Activated T-cell treated with anti-CD3 and anti-CD28 coated beads, Interleukin-2, amount 50 U/mL, for 24 hours (primary cell): Measurements from ENCODE around the gene KRTAP10-7.
"Not testable (repeated sequence)": the region's sequence is repeated elsewhere in the genome, so short reads cannot be mapped to it uniquely, and the experiment has no call there.

ENCODE experiments used
- DNase-seq: peaks from one replicate; pipeline ENCODE4 v3.0.0-alpha.2; 2020
- H3K27ac Mint-ChIP-seq: 2 replicates; pipeline ENCODE4 v1.8.0; 2020; ENCODE audit warnings: mild to moderate bottlenecking, mixed read lengths
- H3K27me3 Mint-ChIP-seq: 2 replicates; pipeline ENCODE4 v1.8.0; 2020; ENCODE audit warnings: mixed read lengths
- H3K36me3 Mint-ChIP-seq: 2 replicates; pipeline ENCODE4 v1.8.0; 2020; ENCODE audit warnings: low read depth, mixed read lengths
- H3K4me1 Mint-ChIP-seq: 2 replicates; pipeline ENCODE4 v1.8.0; 2020; ENCODE audit warnings: low read depth, mixed read lengths
- H3K4me3 Mint-ChIP-seq: 2 replicates; pipeline ENCODE4 v1.8.0; 2020; ENCODE audit warnings: mild to moderate bottlenecking, moderate library complexity, mixed read lengths
- H3K9me3 Mint-ChIP-seq: 2 replicates; pipeline ENCODE4 v1.8.0; 2020; ENCODE audit warnings: mixed read lengths

Gene KRTAP10-7

GRCh38 chr21:44637851-44638348 is 37.5 kb downstream of the KRTAP10-7 start:
- H3K9me3 Mint-ChIP-seq = peaks cover 20% of the 10 kb centered on the region
- H3K27ac Mint-ChIP-seq, H3K4me3 Mint-ChIP-seq, H3K4me1 Mint-ChIP-seq, H3K27me3 Mint-ChIP-seq, H3K36me3 Mint-ChIP-seq, DNase-seq: not testable (repeated sequence)

- not testable (repeated sequence) for DNase-seq, H3K27ac Mint-ChIP-seq, H3K4me1 Mint-ChIP-seq, H3K4me3 Mint-ChIP-seq, H3K36me3 Mint-ChIP-seq, H3K27me3 Mint-ChIP-seq
- H3K9me3 Mint-ChIP-seq = peaks cover 24% of the 10 kb centered on the region
Observed at GRCh38 chr21:44638506-44639330, 38.3 kb downstream of the KRTAP10-7 start.

DNA sequence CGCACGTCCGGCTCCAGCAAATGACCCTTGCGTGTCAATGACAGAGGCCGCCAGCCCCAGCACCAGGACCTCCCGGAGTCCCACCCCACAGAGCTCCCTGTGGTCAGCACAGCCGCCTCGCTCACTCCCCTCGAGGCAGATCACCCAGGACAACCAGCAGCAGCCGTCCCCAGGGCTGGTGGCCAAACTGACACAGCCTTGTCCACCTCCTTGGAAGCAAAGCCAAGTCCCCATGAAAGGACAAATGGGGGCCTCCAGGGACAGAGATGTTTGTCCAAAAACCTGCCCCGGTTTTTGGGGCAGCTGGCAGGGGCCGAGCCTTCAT is 38.9 kb downstream of the KRTAP10-7 start:
- H3K27me3 Mint-ChIP-seq = peaks cover 9% of the 10 kb centered on the region
- H3K9me3 Mint-ChIP-seq = peaks cover 30% of the 10 kb centered on the region
- H3K27ac Mint-ChIP-seq = no peak overlapping the region
- H3K36me3 Mint-ChIP-seq = peaks cover 2% of the 10 kb centered on the region
- no peak overlapping the region for H3K4me3 Mint-ChIP-seq
- H3K4me1 Mint-ChIP-seq = no peaks in the 10 kb centered on the region
- DNase-seq = no peak

- H3K9me3 Mint-ChIP-seq = peaks cover 40% of the 10 kb centered on the region
- no peak for DNase-seq
- no peak overlapping the region for H3K27ac Mint-ChIP-seq
- H3K4me3 Mint-ChIP-seq = no peak overlapping the region
- H3K27me3 Mint-ChIP-seq = peaks cover 9% of the 10 kb centered on the region
- peaks cover 8% of the 10 kb centered on the region for H3K36me3 Mint-ChIP-seq
- no peaks in the 10 kb centered on the region for H3K4me1 Mint-ChIP-seq
Observed at GRCh38 chr21:44640761-44641160, 40.4 kb downstream of the KRTAP10-7 start.

DNA sequence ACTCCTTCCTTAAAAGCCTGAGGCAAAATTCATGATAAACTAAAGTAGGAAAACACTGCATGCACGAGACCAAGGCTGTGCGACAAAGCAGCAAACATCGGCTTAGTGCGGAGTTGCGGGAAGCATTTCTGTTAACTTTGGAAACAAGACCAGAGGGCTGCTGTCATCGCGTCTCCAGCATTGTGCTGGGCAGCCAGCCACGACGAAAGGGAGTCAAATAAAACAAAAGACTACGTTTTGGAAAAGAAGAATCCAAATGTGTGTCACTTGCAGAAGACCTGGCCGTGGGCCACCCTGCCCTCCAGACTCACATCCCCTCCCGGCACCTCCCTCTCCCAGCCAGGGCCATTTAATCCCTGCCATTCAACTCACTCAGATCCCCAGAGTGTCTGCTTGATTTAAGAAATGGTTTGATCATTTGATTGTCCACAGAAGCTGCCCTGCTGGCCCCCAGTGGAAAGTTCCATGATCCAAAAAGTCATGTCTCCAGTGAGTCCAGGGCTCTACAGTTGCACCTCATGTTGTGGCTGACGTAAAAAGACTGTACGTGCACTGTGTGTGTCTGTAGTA is 43.4 kb downstream of the KRTAP10-7 start:
- no peak for DNase-seq
- Mint-ChIP-seq H3K9me3 (peaks cover 40% of the 10 kb centered on the region), H3K36me3 (peaks cover 8% of the 10 kb centered on the region), H3K4me3 (no peak overlapping the region), H3K27ac (no peak overlapping the region), H3K4me1 (no peaks in the 10 kb centered on the region), H3K27me3 (peaks cover 5% of the 10 kb centered on the region)

- DNase-seq = no peak
- no peak overlapping the region for H3K4me3 Mint-ChIP-seq
- H3K27me3 Mint-ChIP-seq = peaks cover 3% of the 10 kb centered on the region
- peaks cover 39% of the 10 kb centered on the region for H3K9me3 Mint-ChIP-seq
- no peaks in the 10 kb centered on the region for H3K4me1 Mint-ChIP-seq
- peaks cover 8% of the 10 kb centered on the region for H3K36me3 Mint-ChIP-seq
- no peak overlapping the region for H3K27ac Mint-ChIP-seq
Observed at GRCh38 chr21:44644878-44645277, 44.5 kb downstream of the KRTAP10-7 start.

GRCh38 chr21:44646366-44647221 is 46.2 kb downstream of the KRTAP10-7 start, which contains the start of gene KRTAP10-11:
KRTAP10-11 (plus strand) TSS chr21:44646414; CDS start chr21:44646459, 45 bp downstream.
- H3K27ac Mint-ChIP-seq, DNase-seq, H3K36me3 Mint-ChIP-seq, H3K27me3 Mint-ChIP-seq, H3K4me1 Mint-ChIP-seq, H3K4me3 Mint-ChIP-seq: not testable (repeated sequence)
- peaks cover 30% of the 10 kb centered on the region for H3K9me3 Mint-ChIP-seq

- Mint-ChIP-seq H3K9me3 (peaks cover 28% of the 10 kb centered on the region), H3K27ac (no peak overlapping the region), H3K36me3 (peaks cover 8% of the 10 kb centered on the region), H3K4me3 (no peak overlapping the region), H3K4me1 (no peaks in the 10 kb centered on the region), H3K27me3 (no peaks in the 10 kb centered on the region)
- no peak for DNase-seq
Observed at GRCh38 chr21:44647222-44647552, 46.8 kb downstream of the KRTAP10-7 start.

DNA sequence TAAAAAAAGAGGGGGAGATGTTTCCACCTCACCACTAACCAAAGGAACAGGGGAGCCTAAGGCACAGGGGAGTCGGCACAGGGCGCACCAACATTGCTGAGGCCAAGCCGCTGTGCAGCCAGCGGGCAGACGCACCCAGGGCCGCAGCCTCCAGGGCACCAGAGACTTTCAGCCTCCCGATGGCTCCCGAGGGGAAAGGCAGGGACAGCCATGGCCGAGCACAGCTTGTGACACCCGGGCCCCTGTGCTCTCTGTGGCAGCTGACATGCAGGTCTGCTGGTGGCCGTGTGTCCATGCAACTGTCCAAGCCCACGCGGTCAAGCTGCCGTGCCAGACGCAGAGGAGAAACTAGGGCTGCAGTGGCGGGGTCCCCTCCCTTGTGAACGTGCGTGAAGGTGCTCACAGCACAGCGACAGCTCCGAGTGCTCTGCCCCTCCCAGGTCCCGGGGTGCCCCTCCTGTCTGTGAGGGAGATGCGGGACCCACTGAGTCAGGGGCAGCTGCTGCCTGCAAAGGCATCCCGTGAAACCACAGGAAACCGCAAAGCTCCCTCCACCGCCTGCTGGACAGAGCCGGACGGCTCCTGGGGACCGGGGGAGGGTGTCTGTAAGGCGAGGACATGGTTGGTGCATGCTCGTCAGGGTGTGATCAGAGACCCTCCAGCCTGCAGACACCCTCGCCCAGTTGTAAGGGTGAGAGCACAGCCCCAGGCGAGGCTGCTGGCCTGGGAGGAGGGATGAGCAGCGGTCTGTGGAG is 48.3 kb downstream of the KRTAP10-7 start:
- H3K27ac Mint-ChIP-seq = no peak overlapping the region

GRCh38 chr21:44649521-44650100 is 49.2 kb downstream of the KRTAP10-7 start:
- Mint-ChIP-seq H3K4me1 (peaks cover 12% of the 10 kb centered on the region), H3K9me3 (peaks cover 10% of the 10 kb centered on the region), H3K27me3 (no peaks in the 10 kb centered on the region), H3K27ac (no peak overlapping the region), H3K36me3 (peaks cover 5% of the 10 kb centered on the region), H3K4me3 (no peak overlapping the region)
- DNase-seq = no peak

More for the DNA sequence above, 48.3 kb downstream of the KRTAP10-7 start:
- H3K4me1 Mint-ChIP-seq = peaks cover 3% of the 10 kb centered on the region
- DNase-seq = no peak
- H3K27me3 Mint-ChIP-seq = no peaks in the 10 kb centered on the region
- H3K36me3 Mint-ChIP-seq = peaks cover 8% of the 10 kb centered on the region
- H3K4me3 Mint-ChIP-seq = no peak overlapping the region
- H3K9me3 Mint-ChIP-seq = peaks cover 18% of the 10 kb centered on the region

DNA sequence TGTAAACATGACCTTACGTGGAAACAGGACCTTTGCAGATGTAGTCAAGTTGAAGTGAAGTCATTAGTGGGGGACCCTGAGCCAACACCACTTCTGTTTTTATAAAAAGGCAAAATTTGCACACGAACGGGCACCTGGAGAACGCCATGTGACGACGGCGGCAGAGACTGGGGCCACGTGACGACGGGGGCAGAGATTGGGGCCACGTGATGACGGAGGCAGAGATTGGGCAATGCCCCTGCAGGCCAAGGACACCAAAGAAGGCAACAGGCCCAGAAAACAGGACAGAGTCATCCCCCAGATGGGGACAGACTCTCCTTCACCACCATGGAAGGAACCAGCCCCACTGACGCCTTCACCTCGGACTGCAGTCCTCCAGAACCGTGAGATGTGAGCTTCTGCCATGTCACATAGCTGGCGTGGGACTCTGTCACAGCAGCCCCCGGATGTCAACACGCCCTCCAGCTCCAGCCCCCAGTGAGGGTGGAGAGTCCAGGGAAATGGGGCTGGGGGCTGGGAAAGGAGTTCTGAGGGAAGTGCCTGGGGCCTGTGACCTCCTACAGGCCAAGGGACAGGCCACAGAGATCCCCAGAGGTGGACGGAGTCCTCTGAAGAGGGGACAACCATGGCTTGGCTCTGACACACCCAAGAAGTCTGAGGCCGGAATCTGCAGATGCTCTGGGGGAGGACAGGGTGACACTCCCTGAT is 50.0 kb downstream of the KRTAP10-7 start:
- Mint-ChIP-seq H3K27ac (no peak overlapping the region), H3K27me3 (no peaks in the 10 kb centered on the region), H3K9me3 (peaks cover 8% of the 10 kb centered on the region), H3K4me1 (peaks cover 19% of the 10 kb centered on the region), H3K36me3 (no peaks in the 10 kb centered on the region), H3K4me3 (no peak overlapping the region)
- no peak for DNase-seq

DNA sequence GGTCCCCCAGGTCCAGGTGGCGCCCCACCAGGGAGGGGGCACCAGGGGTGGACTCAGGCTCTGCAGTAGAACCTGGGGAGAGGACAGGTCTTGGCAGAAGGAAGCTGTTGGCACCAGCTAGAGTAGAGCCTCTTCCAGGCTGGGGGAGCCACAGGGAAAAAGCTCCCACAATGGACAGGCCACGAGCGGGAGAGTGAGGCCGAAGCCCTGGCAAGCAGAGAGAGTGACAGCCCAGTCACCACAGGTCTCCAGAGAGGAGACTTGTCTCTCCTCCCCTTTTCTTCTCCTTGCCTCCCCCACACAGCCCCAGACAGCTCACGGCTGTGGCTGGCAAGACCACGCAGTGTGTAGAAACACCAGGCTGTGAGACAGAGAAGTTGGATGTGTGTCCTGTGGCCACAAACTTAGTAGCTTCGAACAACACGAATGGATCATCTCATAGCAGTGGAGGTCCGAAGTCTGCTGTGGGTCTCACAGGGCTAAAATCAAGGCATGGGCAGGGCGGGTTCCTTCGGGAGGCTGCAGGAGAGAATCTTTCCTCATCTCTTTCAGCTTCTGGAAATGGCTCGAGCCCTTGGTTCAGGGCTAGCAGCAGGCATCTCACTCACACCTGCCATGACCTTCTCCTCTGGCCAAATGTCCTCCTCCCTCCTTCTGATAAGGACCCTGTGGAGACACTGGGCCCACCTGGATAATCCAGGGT is 50.7 kb downstream of the KRTAP10-7 start:
- Mint-ChIP-seq H3K4me1 (peaks cover 24% of the 10 kb centered on the region), H3K4me3 (no peak overlapping the region), H3K9me3 (peaks cover 9% of the 10 kb centered on the region), H3K27me3 (no peaks in the 10 kb centered on the region), H3K36me3 (peaks cover 3% of the 10 kb centered on the region), H3K27ac (no peak overlapping the region)
- DNase-seq = no peak
